22Rv1 (cell line): Measurements from ENCODE around the gene AHCY.
"Not testable (repeated sequence)": the region's sequence is repeated elsewhere in the genome, so short reads cannot be mapped to it uniquely, and the experiment has no call there.

Source experiments
- CTCF ChIP-seq: fragments of 450-650 bp; IDR thresholded peaks from 2 replicates; pipeline ENCODE4 v1.5.1; 2017; ENCODE audit warnings: mild to moderate bottlenecking
- ZFX ChIP-seq: fragments of 450-650 bp; IDR thresholded peaks from 2 replicates; pipeline ENCODE4 v1.6.1; 2017; ENCODE audit warnings: antibody characterized with exemption, borderline replicate concordance

GRCh38 chr20:34242015-34242414, 61.1 kb downstream of the AHCY start:
- not testable (repeated sequence) for TF ChIP-seq CTCF, ZFX
